ENCODE results near the gene GRK5. TPM values are rescaled to one million over a fixed set of nuclear protein-coding genes. Genes with fewer than 3 reads are reported as not detected.
A peak's percentile ranks its signal among the peaks of the same experiment; 100 is the strongest.

Gene GRK5
- total and polyA plus RNA-seq, 4 donors, result 73.8 to 112 (median 101) TPM

DNA sequence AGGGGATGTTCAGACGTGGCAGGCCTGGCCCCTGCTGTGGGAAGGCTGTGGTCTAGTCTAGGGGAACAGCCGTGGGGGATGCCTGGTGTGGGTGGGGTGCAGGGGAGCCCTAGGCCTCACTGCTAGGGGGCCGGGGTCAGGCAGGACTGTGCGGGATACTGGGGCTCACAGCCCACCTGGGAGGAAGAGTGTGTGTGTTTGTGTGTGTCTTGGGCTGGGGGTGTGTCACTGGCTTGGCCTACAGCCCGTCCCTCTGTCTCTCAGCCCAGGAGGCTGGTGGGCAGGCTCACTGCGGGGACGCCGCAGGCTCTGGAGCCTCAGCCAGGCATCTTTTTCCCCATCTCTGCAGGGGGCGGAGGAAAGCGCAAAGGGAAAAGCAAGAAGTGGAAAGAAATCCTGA lies 118.8 kb downstream of the GRK5 start:
- intact Hi-C loops (cut with DNase I), result no loop called here
- 69 to 72% methylated on average over 9 to 10 of the region's 10 CpGs for WGBS, 2 donors
- no peaks in the 10 kb centered on the region for H3K9me3 ChIP-seq (ENCODE audit: control insufficient read depth, low read length)
- H3K27me3 ChIP-seq (ENCODE audit: control insufficient read depth in 1 of 2, insufficient read depth in 2 of 2, low read length in 1 of 2), result no peaks in the 10 kb centered on the region
- H3K27ac ChIP-seq (ENCODE audit: low read depth in 1 of 2, low read length in 2 of 2), result no peak overlapping the region
- ATAC-seq (ENCODE audit: low FRiP score) (no peak), DNase-seq (no peak)
- H3K4me3 ChIP-seq (ENCODE audit: low read length in 2 of 2), result no peak overlapping the region
- H3K36me3 ChIP-seq (ENCODE audit: control insufficient read depth in 1 of 2, insufficient read depth in 2 of 2, low read length in 1 of 2), result no peaks in the 10 kb centered on the region
- H3K4me1 ChIP-seq (ENCODE audit: control insufficient read depth in 1 of 2, insufficient read depth in 2 of 2, low read length in 2 of 2), result peaks cover 0 to 2% of the 10 kb centered on the region in 2 donors

GRCh38 chr10:119327096-119327745 lies 119.8 kb downstream of the GRK5 start:
- H3K27me3 ChIP-seq (ENCODE audit: control insufficient read depth in 1 of 2, insufficient read depth in 2 of 2, low read length in 1 of 2), result no peaks in the 10 kb centered on the region
- intact Hi-C loops (cut with DNase I), result no loop called here
- H3K4me3 ChIP-seq (ENCODE audit: low read length in 2 of 2), result no peak overlapping the region
- peaks cover 0 to 6% of the 10 kb centered on the region in 2 donors for H3K4me1 ChIP-seq (ENCODE audit: control insufficient read depth in 1 of 2, insufficient read depth in 2 of 2, low read length in 2 of 2)
- H3K9me3 ChIP-seq (ENCODE audit: control insufficient read depth, low read length), result no peaks in the 10 kb centered on the region
- 81% methylated on average over 14 of the region's 14 CpGs for WGBS, 2 donors
- DNase-seq (no peak), ATAC-seq (ENCODE audit: low FRiP score) (no peak)
- no peak overlapping the region for H3K27ac ChIP-seq (ENCODE audit: low read depth in 1 of 2, low read length in 2 of 2)
- H3K36me3 ChIP-seq (ENCODE audit: control insufficient read depth in 1 of 2, insufficient read depth in 2 of 2, low read length in 1 of 2), result no peaks in the 10 kb centered on the region

- Histone ChIP-seq H3K9me3 (ENCODE audit: control insufficient read depth, low read length) (no peaks in the 10 kb centered on the region), H3K27me3 (ENCODE audit: control insufficient read depth in 1 of 2, insufficient read depth in 2 of 2, low read length in 1 of 2) (no peaks in the 10 kb centered on the region), H3K27ac (ENCODE audit: low read depth in 1 of 2, low read length in 2 of 2) (no peak overlapping the region), H3K4me3 (ENCODE audit: low read length in 2 of 2) (no peak overlapping the region), H3K4me1 (ENCODE audit: control insufficient read depth in 1 of 2, insufficient read depth in 2 of 2, low read length in 2 of 2) (peaks cover 0 to 6% of the 10 kb centered on the region in 2 donors), H3K36me3 (ENCODE audit: control insufficient read depth in 1 of 2, insufficient read depth in 2 of 2, low read length in 1 of 2) (no peaks in the 10 kb centered on the region)
- DNase-seq (no peak), ATAC-seq (ENCODE audit: low FRiP score) (no peak)
- intact Hi-C loops (cut with DNase I), result no loop called here
- 73 to 75% methylated on average over 2 of the region's 2 CpGs for WGBS, 2 donors
Observed at GRCh38 chr10:119328223-119328622, 120.9 kb downstream of the GRK5 start.

DNA sequence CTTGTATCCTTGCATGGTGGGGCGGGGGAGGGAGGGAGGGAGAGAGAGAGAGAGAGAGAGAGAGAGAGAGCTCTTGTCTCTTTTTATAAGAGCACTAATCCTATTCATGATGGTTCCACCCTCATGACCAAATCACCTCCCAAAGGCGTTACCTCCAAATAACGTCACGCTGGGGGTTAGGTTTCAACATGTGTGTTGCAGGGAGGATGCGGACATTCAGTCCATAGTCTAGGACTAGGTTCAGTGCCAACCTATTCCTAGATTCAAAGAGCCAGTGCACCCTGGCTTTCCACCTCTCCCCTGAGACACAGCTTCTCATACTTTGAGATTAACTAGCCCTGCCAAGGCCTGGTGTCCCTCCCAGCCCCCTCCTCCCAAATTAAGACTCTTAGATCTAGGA lies 123.0 kb downstream of the GRK5 start:
- Histone ChIP-seq H3K4me1 (ENCODE audit: control insufficient read depth in 1 of 2, insufficient read depth in 2 of 2, low read length in 2 of 2) (peaks cover 0 to 6% of the 10 kb centered on the region in 2 donors), H3K36me3 (ENCODE audit: control insufficient read depth in 1 of 2, insufficient read depth in 2 of 2, low read length in 1 of 2) (peaks cover 0 to 2% of the 10 kb centered on the region in 2 donors), H3K27me3 (ENCODE audit: control insufficient read depth in 1 of 2, insufficient read depth in 2 of 2, low read length in 1 of 2) (no peaks in the 10 kb centered on the region), H3K9me3 (ENCODE audit: control insufficient read depth, low read length) (no peaks in the 10 kb centered on the region), H3K4me3 (ENCODE audit: low read length in 2 of 2) (no peak overlapping the region), H3K27ac (ENCODE audit: low read depth in 1 of 2, low read length in 2 of 2) (no peak overlapping the region)
- 88 to 92% methylated on average over 5 of the region's 5 CpGs for WGBS, 2 donors
- no peak for ATAC-seq (ENCODE audit: low FRiP score)
- DNase-seq, result no peak
- intact Hi-C loops (cut with DNase I), result no loop called here

GRCh38 chr10:119331061-119331460 lies 123.7 kb downstream of the GRK5 start:
- WGBS, 2 donors, result 8 to 10% methylated on average over 15 of the region's 15 CpGs
- no peaks in the 10 kb centered on the region for H3K27me3 ChIP-seq (ENCODE audit: control insufficient read depth in 1 of 2, insufficient read depth in 2 of 2, low read length in 1 of 2)
- H3K36me3 ChIP-seq (ENCODE audit: control insufficient read depth in 1 of 2, insufficient read depth in 2 of 2, low read length in 1 of 2), result peaks cover 0 to 2% of the 10 kb centered on the region in 2 donors
- peak in 1 of 2 donors; percentile 87 for DNase-seq
- intact Hi-C loops (cut with DNase I), result no loop called here
- H3K27ac ChIP-seq (ENCODE audit: low read depth in 1 of 2, low read length in 2 of 2), result no peak overlapping the region
- peaks cover 0 to 6% of the 10 kb centered on the region in 2 donors for H3K4me1 ChIP-seq (ENCODE audit: control insufficient read depth in 1 of 2, insufficient read depth in 2 of 2, low read length in 2 of 2)
- peak; percentile 58 for ATAC-seq (ENCODE audit: low FRiP score)
- no peak overlapping the region for H3K4me3 ChIP-seq (ENCODE audit: low read length in 2 of 2)
- H3K9me3 ChIP-seq (ENCODE audit: control insufficient read depth, low read length), result no peaks in the 10 kb centered on the region

DNA sequence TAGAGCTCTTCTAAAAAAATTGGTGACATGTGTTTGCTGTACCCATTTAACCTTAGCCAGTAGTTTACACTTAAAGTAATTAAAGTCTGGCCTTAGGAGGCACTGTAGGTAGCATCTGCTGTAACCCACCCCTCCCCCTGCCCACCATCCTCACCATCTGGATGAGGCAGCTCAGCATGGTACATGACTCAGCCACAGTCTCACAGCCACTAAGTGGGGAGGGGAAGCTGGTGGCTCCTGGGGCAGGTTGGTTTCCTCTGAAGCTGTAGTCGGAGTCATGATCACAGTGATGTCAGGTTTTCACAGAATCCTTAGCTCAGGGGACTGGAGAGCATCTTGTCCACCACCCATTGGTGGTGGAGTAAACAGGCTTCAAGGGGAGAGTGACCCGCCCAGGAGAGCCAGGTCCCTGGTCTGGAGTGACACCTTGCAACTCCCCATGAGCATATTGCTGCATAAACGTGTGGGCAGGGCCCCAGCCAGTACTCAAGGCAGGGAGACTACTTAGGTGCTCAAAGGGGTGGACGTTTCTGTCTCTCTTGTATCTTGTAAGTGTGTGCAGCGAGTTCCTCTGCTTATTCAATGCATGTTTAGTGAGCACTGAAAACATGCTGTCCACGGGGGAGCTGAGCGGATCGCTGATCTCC lies 125.9 kb downstream of the GRK5 start:
- Histone ChIP-seq H3K27me3 (ENCODE audit: control insufficient read depth in 1 of 2, insufficient read depth in 2 of 2, low read length in 1 of 2) (no peaks in the 10 kb centered on the region), H3K27ac (ENCODE audit: low read depth in 1 of 2, low read length in 2 of 2) (no peak overlapping the region), H3K4me1 (ENCODE audit: control insufficient read depth in 1 of 2, insufficient read depth in 2 of 2, low read length in 2 of 2) (peaks cover 0 to 6% of the 10 kb centered on the region in 2 donors), H3K4me3 (ENCODE audit: low read length in 2 of 2) (no peak overlapping the region), H3K36me3 (ENCODE audit: control insufficient read depth in 1 of 2, insufficient read depth in 2 of 2, low read length in 1 of 2) (peaks cover 0 to 2% of the 10 kb centered on the region in 2 donors), H3K9me3 (ENCODE audit: control insufficient read depth, low read length) (no peaks in the 10 kb centered on the region)
- no peak for ATAC-seq (ENCODE audit: low FRiP score)
- intact Hi-C loops (cut with DNase I), result no loop called here
- 89 to 90% methylated on average over 8 of the region's 8 CpGs for WGBS, 2 donors
- DNase-seq, result peak in 1 of 2 donors; percentile 55

- Histone ChIP-seq H3K4me3 (ENCODE audit: low read length in 2 of 2) (no peak overlapping the region), H3K36me3 (ENCODE audit: control insufficient read depth in 1 of 2, insufficient read depth in 2 of 2, low read length in 1 of 2) (peaks cover 0 to 2% of the 10 kb centered on the region in 2 donors), H3K9me3 (ENCODE audit: control insufficient read depth, low read length) (no peaks in the 10 kb centered on the region), H3K27ac (ENCODE audit: low read depth in 1 of 2, low read length in 2 of 2) (no peak overlapping the region), H3K27me3 (ENCODE audit: control insufficient read depth in 1 of 2, insufficient read depth in 2 of 2, low read length in 1 of 2) (no peaks in the 10 kb centered on the region), H3K4me1 (ENCODE audit: control insufficient read depth in 1 of 2, insufficient read depth in 2 of 2, low read length in 2 of 2) (peaks cover 1 to 6% of the 10 kb centered on the region in 2 donors)
- intact Hi-C loops (cut with DNase I), result no loop called here
- no peak for ATAC-seq (ENCODE audit: low FRiP score)
- peak in 1 of 2 donors; percentile 74 for DNase-seq
- 48 to 50% methylated on average over 10 of the region's 10 CpGs for WGBS, 2 donors
Observed at GRCh38 chr10:119335671-119336353, 128.4 kb downstream of the GRK5 start.

DNA sequence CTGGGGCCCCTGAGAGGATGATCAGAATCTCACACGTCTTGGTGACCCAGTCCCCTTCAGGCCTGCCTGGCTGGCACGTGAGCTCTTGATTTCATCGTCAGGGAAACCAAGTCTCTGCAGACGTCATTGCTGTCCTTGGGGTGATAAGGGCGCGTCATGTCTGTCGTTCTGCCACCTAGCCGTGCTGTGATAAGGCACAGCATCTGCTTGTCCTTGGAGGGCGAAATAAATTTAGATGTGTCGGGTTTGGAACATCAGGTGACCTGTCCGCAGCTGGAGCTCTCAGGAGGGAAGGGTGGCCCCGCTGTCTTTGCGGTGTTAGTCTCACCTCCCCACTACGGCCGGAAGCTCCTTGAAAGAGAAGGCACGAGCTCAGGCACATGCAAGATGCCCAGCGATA lies 129.2 kb downstream of the GRK5 start:
- ATAC-seq (ENCODE audit: low FRiP score) (no peak), DNase-seq (peak in 1 of 2 donors; percentile 50)
- Histone ChIP-seq H3K27me3 (ENCODE audit: control insufficient read depth in 1 of 2, insufficient read depth in 2 of 2, low read length in 1 of 2) (no peaks in the 10 kb centered on the region), H3K36me3 (ENCODE audit: control insufficient read depth in 1 of 2, insufficient read depth in 2 of 2, low read length in 1 of 2) (peaks cover 0 to 2% of the 10 kb centered on the region in 2 donors), H3K4me3 (ENCODE audit: low read length in 2 of 2) (no peak overlapping the region), H3K27ac (ENCODE audit: low read depth in 1 of 2, low read length in 2 of 2) (no peak overlapping the region), H3K9me3 (ENCODE audit: control insufficient read depth, low read length) (no peaks in the 10 kb centered on the region), H3K4me1 (ENCODE audit: control insufficient read depth in 1 of 2, insufficient read depth in 2 of 2, low read length in 2 of 2) (peaks cover 0 to 1% of the 10 kb centered on the region in 2 donors)
- WGBS, 2 donors, result 83 to 86% methylated on average over 17 of the region's 17 CpGs
- intact Hi-C loops (cut with DNase I), result no loop called here

All from aorta (tissue), 5 donors.